Trophoblast cell (in vitro differentiated cells and primary cell): ENCODE measurements around the gene IGFN1.

Experiments
- DNase-seq, 2 donors: peaks; one replicate each; pipeline ENCODE4 v3.0.0-alpha.2; 2016
- H2AFZ ChIP-seq: 2 replicates; pipeline ENCODE4 v1.6.1; 2013; ENCODE audit warnings: low read length, moderate library complexity, mild to moderate bottlenecking; ENCODE audit not compliant: insufficient read depth, poor library complexity
- H2AK5ac ChIP-seq: 2 replicates; pipeline ENCODE4 v1.6.1; 2013; ENCODE audit warnings: mild to moderate bottlenecking, low read length
- H2BK120ac ChIP-seq: 2 replicates; pipeline ENCODE4 v1.6.1; 2013; ENCODE audit warnings: low read length, mild to moderate bottlenecking, moderate library complexity; ENCODE audit not compliant: insufficient read depth, poor library complexity
- H2BK12ac ChIP-seq: 2 replicates; pipeline ENCODE4 v1.6.1; 2013; ENCODE audit warnings: mild to moderate bottlenecking, low read length, moderate library complexity
- H2BK5ac ChIP-seq: 2 replicates; pipeline ENCODE4 v1.6.1; 2013; ENCODE audit warnings: low read length, low read depth, moderate library complexity, mild to moderate bottlenecking; ENCODE audit not compliant: poor library complexity
- H3K14ac ChIP-seq: 2 replicates; pipeline ENCODE4 v1.6.1; 2013; ENCODE audit warnings: mild to moderate bottlenecking, low read length
- H3K18ac ChIP-seq: 2 replicates; pipeline ENCODE4 v1.6.1; 2013; ENCODE audit warnings: mild to moderate bottlenecking, low read length
- H3K23ac ChIP-seq: 2 replicates; pipeline ENCODE4 v1.6.1; 2013; ENCODE audit warnings: low read length
- H3K27ac ChIP-seq: 2 replicates; pipeline ENCODE4 v1.5.1; 2013; ENCODE audit warnings: low read depth, mild to moderate bottlenecking, inconsistent platforms, low read length, moderate library complexity
- H3K27me3 ChIP-seq: 2 replicates; pipeline ENCODE4 v1.6.1; 2013; ENCODE audit warnings: inconsistent platforms, mild to moderate bottlenecking, low read length, moderate library complexity; ENCODE audit not compliant: insufficient read depth
- H3K36me3 ChIP-seq, 2 experiments: 1 replicate in 1 of 2; 2 replicates in 1 of 2; pipeline ENCODE4 v1.6.1; 2013; ENCODE audit warnings: low read length in 2 of 2, mild to moderate bottlenecking in 2 of 2, moderate library complexity in 1 of 2; ENCODE audit not compliant: insufficient read depth in 2 of 2, control insufficient read depth in 1 of 2
- H3K4ac ChIP-seq: 2 replicates; pipeline ENCODE4 v1.6.1; 2013; ENCODE audit warnings: low read depth, mild to moderate bottlenecking, low read length, moderate library complexity
- H3K4me1 ChIP-seq, 2 experiments: 1 replicate in 1 of 2; 2 replicates in 1 of 2; pipeline ENCODE4 v1.6.1; 2013; ENCODE audit warnings: low read length in 2 of 2, mild to moderate bottlenecking in 2 of 2, moderate library complexity in 1 of 2; ENCODE audit not compliant: insufficient read depth in 2 of 2, control insufficient read depth in 1 of 2
- H3K4me2 ChIP-seq: 2 replicates; pipeline ENCODE4 v1.6.1; 2013; ENCODE audit warnings: inconsistent platforms, mild to moderate bottlenecking, low read length, moderate library complexity
- H3K4me3 ChIP-seq: 2 replicates; pipeline ENCODE4 v1.5.1; 2013; ENCODE audit warnings: mild to moderate bottlenecking, low read depth, low read length, inconsistent platforms
- H3K79me1 ChIP-seq: one replicate; pipeline ENCODE4 v1.6.1; 2013; ENCODE audit warnings: low read length
- H3K79me2 ChIP-seq: 2 replicates; pipeline ENCODE4 v1.6.1; 2013; ENCODE audit warnings: low read length, mild to moderate bottlenecking; ENCODE audit not compliant: control insufficient read depth, insufficient read depth, poor library complexity
- H3K9ac ChIP-seq: 2 replicates; pipeline ENCODE4 v1.6.1; 2013; ENCODE audit warnings: mild to moderate bottlenecking, low read length
- H3K9me3 ChIP-seq: 2 replicates; pipeline ENCODE4 v1.6.1; 2013; ENCODE audit warnings: low read depth, mild to moderate bottlenecking, control low read depth, inconsistent platforms, low read length; ENCODE audit not compliant: insufficient read depth
- H4K12ac ChIP-seq: 2 replicates; pipeline ENCODE4 v1.6.1; 2013; ENCODE audit warnings: low read depth, mild to moderate bottlenecking, low read length, moderate library complexity
- H4K8ac ChIP-seq: 2 replicates; pipeline ENCODE4 v1.6.1; 2013; ENCODE audit warnings: low read depth, mild to moderate bottlenecking, low read length, moderate library complexity
- H4K91ac ChIP-seq: one replicate; pipeline ENCODE4 v1.6.1; 2013; ENCODE audit warnings: low read depth, mild to moderate bottlenecking, low read length, moderate library complexity
- WGBS: extraction: QIAGEN DNeasy Blood & Tissue Kit; methylation state at CpG from one replicate; pipeline ENCODE4 v1.1.7; 2013; ENCODE audit warnings: missing lambda C conversion rate; ENCODE audit not compliant: insufficient read length, insufficient coverage; ENCODE audit errors: extremely low coverage; 5-methylcytosine and 5-hydroxymethylcytosine counted together

Gene IGFN1

DNA sequence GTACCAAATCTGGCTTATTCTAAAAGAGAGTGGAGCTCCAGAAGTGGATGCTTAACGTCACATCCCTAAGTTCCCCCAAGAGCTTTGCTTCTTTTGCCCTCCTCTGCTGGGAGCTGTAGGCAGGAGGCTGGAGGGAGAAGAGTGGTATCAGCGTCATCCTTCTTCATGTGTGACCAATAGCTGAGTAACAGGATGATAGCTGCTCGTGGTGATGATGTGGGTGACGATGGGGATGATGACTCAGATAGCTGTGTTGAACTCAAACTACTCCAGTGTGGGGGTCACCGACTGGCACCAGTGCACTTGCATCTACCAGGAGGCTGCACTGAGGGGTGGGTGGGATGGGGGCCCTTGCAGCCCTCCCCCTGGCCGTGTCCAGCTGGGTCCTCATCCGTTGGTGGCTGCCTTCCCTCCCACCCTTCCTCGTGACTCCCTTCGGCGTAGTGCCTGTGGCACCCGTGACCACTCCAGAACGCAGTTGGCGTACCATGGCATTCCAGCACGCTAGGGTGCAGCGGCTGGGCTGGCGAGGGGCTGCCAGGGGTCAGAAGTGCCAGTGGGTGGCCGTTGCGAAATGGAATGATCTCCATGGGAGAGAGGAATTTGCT, 1.1 kb downstream of the IGFN1 start:
- Histone ChIP-seq H2BK12ac (no peak overlapping the region), H3K79me1 (no peaks in the 10 kb centered on the region), H2BK120ac (no peak overlapping the region), H3K36me3 (no peaks in the 10 kb centered on the region), H3K27me3 (no peaks in the 10 kb centered on the region), H4K91ac (no peak overlapping the region), H3K79me2 (no peaks in the 10 kb centered on the region), H2AK5ac (no peak overlapping the region), H3K23ac (no peak overlapping the region), H3K27ac (no peak overlapping the region), H3K9ac (no peak overlapping the region), H3K14ac (no peak overlapping the region), H3K4ac (no peak overlapping the region), H3K4me2 (no peak overlapping the region), H4K8ac (no peak overlapping the region), H4K12ac (no peak overlapping the region), H3K4me1 (peaks cover 2 to 4% of the 10 kb centered on the region in 2 experiments), H2AFZ (no peak overlapping the region), H3K4me3 (no peak overlapping the region), H2BK5ac (no peak overlapping the region), H3K9me3 (no peaks in the 10 kb centered on the region), H3K18ac (no peak overlapping the region)
- peak in 1 of 2 donors; percentile 2 for DNase-seq
- no CpG with 5 or more reads among the region's 18 CpGs for WGBS

DNA sequence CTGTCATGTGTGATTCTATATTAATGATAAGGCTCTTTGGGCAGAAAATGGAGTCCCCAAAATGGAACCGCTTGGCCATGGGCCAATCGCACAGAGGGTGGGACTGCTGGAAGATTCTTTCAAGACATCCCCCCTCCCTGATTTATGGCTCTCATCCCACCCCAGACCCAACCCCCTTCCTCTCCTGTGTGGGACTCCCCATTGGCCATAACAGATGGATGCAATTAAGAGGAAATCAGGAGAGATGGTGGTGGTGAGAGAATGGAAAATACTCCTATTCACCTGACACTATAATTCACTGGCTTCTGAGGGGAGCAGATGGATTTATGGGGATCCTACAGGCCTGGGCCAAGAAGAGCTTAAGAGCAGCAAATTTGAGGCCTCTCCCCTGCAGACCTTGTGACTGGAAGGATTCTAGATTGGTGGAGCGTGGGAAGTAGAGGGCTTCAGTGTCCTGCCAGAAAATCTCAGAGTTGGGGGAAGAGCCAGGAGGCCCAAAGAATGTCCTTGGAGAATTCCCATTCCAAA, 1.7 kb downstream of the IGFN1 start:
- no peaks in the 10 kb centered on the region for H3K27me3 ChIP-seq
- H3K18ac ChIP-seq, result no peak overlapping the region
- H2AK5ac ChIP-seq, result no peak overlapping the region
- no peak overlapping the region for H4K8ac ChIP-seq
- no peak overlapping the region for H2AFZ ChIP-seq
- H3K4ac ChIP-seq, result no peak overlapping the region
- H3K36me3 ChIP-seq, result no peaks in the 10 kb centered on the region
- H3K23ac ChIP-seq, result no peak overlapping the region
- H3K79me2 ChIP-seq, result no peaks in the 10 kb centered on the region
- H3K4me1 ChIP-seq, result peaks cover 2 to 4% of the 10 kb centered on the region in 2 experiments
- H4K12ac ChIP-seq, result no peak overlapping the region
- H3K9ac ChIP-seq, result no peak overlapping the region
- no peak overlapping the region for H2BK120ac ChIP-seq
- no peak overlapping the region for H3K4me2 ChIP-seq
- H3K79me1 ChIP-seq, result no peaks in the 10 kb centered on the region
- no peak overlapping the region for H3K27ac ChIP-seq
- DNase-seq, result no peak
- no CpG with 5 or more reads among the region's 3 CpGs for whole genome bisulfite sequencing
- H4K91ac ChIP-seq, result no peak overlapping the region
- H3K9me3 ChIP-seq, result no peaks in the 10 kb centered on the region
- no peak overlapping the region for H3K4me3 ChIP-seq
- no peak overlapping the region for H2BK5ac ChIP-seq
- H2BK12ac ChIP-seq, result no peak overlapping the region
- H3K14ac ChIP-seq, result no peak overlapping the region

DNA sequence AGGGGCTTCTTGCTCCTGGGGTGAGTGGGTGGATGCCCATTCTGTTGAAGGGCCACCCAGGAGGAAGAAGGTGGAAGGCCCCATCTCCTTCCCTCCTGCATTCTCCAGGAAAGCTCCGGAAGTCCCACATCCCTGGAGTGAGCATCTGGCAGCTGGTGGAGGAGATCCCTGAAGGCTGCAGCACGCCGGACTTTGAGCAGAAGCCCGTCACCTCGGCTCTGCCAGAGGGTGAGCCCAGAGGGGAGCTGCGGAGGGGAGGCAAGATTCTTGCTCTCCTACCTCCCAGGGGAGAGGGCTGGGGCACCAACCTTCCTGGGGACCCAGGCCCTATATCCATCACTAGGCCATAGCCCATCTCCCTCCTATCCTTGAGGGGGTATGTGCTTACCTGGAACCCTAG, 3.4 kb downstream of the IGFN1 start:
- no CpG with 5 or more reads among the region's 6 CpGs for WGBS
- H2BK12ac ChIP-seq, result no peak overlapping the region

DNA sequence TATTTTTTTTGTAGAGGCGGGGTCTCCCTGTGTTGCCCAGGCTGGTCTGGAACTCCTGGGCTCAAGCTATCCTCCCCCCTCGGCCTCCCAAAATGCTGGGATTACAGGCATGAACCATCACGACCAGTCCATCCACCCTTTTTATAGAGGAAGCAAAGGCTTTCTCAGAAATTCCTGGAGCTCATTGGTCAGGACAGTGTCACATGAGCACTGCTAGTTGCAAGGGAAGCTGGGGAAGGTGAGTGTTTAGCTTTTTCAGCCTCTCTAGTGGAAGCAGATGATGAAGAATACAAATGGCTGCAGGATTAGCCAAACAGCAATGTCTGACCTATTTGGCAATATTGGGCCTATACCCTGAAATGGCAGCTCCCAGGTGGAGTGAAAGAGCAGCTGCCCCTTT, 8.0 kb downstream of the IGFN1 start:
- H3K4me2 ChIP-seq, result no peak overlapping the region
- no peak for DNase-seq
- H3K4ac ChIP-seq, result no peak overlapping the region
- no peak overlapping the region for H3K27ac ChIP-seq
- H3K27me3 ChIP-seq, result no peaks in the 10 kb centered on the region
- no peak overlapping the region for H3K9ac ChIP-seq
- H3K79me1 ChIP-seq, result no peaks in the 10 kb centered on the region
- no peaks in the 10 kb centered on the region for H3K9me3 ChIP-seq
- H4K12ac ChIP-seq, result no peak overlapping the region
- no peak overlapping the region for H4K91ac ChIP-seq
- no peak overlapping the region for H2AFZ ChIP-seq
- no peak overlapping the region for H3K4me3 ChIP-seq
- no peak overlapping the region for H2BK5ac ChIP-seq
- H3K23ac ChIP-seq, result no peak overlapping the region
- H3K36me3 ChIP-seq, result no peaks in the 10 kb centered on the region
- no peak overlapping the region for H4K8ac ChIP-seq
- no peaks in the 10 kb centered on the region for H3K79me2 ChIP-seq
- H3K14ac ChIP-seq, result no peak overlapping the region
- WGBS, result no CpG with 5 or more reads among the region's 3 CpGs
- no peaks in the 10 kb centered on the region for H3K4me1 ChIP-seq
- no peak overlapping the region for H2AK5ac ChIP-seq
- H2BK120ac ChIP-seq, result no peak overlapping the region
- H3K18ac ChIP-seq, result no peak overlapping the region
- no peak overlapping the region for H2BK12ac ChIP-seq

More for the DNA sequence above, 3.4 kb downstream of the IGFN1 start:
- H2BK5ac ChIP-seq, result no peak overlapping the region
- no peaks in the 10 kb centered on the region for H3K36me3 ChIP-seq
- H3K4me3 ChIP-seq, result no peak overlapping the region
- H4K8ac ChIP-seq, result no peak overlapping the region
- H4K91ac ChIP-seq, result no peak overlapping the region
- no peak overlapping the region for H3K9ac ChIP-seq
- H2AFZ ChIP-seq, result no peak overlapping the region
- no peak overlapping the region for H3K4ac ChIP-seq
- no peaks in the 10 kb centered on the region for H3K79me2 ChIP-seq
- peaks cover 2 to 4% of the 10 kb centered on the region in 2 experiments for H3K4me1 ChIP-seq
- H3K4me2 ChIP-seq, result no peak overlapping the region
- H3K79me1 ChIP-seq, result no peaks in the 10 kb centered on the region
- no peak overlapping the region for H4K12ac ChIP-seq
- DNase-seq, result no peak
- H3K27ac ChIP-seq, result no peak overlapping the region
- H2AK5ac ChIP-seq, result no peak overlapping the region
- no peak overlapping the region for H3K23ac ChIP-seq
- no peaks in the 10 kb centered on the region for H3K27me3 ChIP-seq
- no peak overlapping the region for H3K18ac ChIP-seq
- H3K14ac ChIP-seq, result no peak overlapping the region
- no peaks in the 10 kb centered on the region for H3K9me3 ChIP-seq
- no peak overlapping the region for H2BK120ac ChIP-seq
